Cerebellar cortex (tissue), 1 donor: ENCODE data around the gene NUAK2.
A peak's percentile ranks its signal among the peaks of the same experiment; 100 is the strongest.
"Not testable (repeated sequence)": the region's sequence is repeated elsewhere in the genome, so short reads cannot be mapped to it uniquely, and the experiment has no call there.

Source experiments
- DNase-seq: peaks from one replicate; pipeline ENCODE4 v3.0.0-alpha.2; 2015; ENCODE audit warnings: low spot score

Gene NUAK2

DNA sequence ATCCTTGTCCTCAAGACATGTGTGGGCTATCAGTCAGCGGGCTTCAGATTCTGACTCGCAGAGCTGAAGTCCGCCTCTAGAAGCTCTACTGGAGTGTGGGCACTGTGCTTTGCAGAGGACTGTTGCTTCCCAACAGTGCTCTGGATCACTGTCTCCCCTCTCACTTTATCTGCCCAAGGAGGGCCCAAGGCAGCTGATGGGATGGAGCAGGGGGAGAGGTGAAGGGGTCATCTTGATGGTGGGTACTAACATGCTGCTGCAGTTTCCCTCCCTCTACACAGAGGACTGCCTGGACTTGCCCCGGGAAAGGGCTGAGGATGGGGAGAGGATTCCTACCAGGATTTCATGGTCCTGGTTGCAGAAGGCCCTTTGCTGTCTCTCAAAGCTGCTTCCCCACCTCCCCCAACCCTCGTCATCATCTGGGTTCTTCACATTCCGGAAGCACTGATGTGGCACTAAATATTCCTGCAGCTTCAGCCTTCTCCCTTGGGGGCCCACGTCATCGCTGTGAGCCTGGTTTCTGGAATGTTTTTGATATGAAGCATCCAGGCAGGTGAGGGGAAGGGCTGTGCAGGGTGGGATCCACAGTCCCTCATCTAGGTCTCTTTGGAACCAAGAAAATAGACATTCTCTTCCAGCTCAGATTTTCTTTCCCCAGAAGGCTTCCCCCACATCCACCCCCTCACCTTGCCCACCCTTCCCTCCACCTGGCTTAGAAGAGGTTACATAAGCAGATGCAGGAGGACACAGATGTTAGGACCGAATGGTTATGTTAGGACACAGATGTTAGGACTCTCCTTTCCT, 23.2 kb downstream of the NUAK2 start:
- DNase-seq = peak; percentile 87

- DNase-seq = not testable (repeated sequence)
Observed at GRCh38 chr1:205297546-205298177, 23.9 kb downstream of the NUAK2 start.

- DNase-seq = no peak
Observed at GRCh38 chr1:205296154-205296553, 25.4 kb downstream of the NUAK2 start.

- no peak for DNase-seq
Observed at GRCh38 chr1:205294934-205295333, 26.6 kb downstream of the NUAK2 start.

GRCh38 chr1:205294175-205294917, 27.2 kb downstream of the NUAK2 start:
- peak; percentile 57 for DNase-seq

GRCh38 chr1:205293350-205294074, 28.0 kb downstream of the NUAK2 start:
- no peak for DNase-seq

DNA sequence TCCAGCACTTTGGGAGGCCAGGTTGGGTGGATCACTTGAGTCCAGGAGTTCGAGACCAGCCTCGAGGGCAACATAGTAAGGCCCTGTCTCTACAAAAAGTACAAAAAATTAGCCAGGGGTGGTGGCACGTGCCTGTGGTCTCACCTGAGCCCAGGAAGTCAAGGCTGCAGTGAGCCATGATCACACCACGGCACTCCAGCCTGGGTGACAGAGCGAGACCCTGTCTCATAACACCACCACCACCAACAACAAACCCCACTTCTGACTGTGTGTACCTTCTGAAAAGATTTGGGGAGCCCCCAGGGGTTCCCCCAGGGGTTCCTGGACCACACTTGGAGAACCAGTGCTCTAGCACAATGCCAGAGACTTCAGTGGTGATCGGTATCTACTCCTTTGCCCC, 29.9 kb downstream of the NUAK2 start:
- DNase-seq = no peak

DNA sequence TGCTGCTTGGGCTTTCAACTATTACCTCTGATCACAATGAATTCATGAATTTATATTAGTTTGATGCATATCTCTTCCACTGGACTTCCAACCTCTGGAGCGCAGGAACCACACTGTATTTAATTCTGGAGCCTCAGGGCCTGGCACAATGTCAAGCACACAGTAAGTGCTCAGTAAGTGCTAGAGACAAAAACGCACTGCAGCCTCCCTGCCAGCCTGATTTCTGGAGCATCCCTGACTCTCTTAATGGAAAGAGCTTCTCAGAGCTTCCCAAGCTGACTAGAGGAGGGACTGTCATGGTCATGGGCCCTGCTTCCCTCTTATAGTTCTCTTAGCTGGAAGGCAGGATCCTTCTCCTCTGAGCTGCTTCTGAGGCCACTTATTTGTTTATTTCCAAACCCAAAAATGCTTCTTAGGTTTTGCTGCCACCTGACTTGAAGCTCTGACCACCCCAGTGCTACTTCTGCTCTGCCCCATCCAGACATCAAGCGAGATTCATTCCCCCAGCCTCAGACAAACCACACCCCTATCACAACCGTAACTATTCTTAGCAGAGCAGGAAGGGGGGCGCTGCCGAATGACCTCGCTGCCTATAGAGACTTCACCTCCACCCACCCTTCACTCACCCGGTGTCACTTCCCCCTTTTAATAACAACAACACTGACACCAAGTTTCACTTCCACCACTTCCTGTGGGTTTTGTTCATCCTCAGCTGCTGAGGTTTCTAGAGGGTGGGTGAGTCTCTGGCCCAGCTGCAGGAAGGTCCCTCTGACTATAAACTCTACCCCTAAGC, 33.6 kb downstream of the NUAK2 start:
- DNase-seq = no peak

DNA sequence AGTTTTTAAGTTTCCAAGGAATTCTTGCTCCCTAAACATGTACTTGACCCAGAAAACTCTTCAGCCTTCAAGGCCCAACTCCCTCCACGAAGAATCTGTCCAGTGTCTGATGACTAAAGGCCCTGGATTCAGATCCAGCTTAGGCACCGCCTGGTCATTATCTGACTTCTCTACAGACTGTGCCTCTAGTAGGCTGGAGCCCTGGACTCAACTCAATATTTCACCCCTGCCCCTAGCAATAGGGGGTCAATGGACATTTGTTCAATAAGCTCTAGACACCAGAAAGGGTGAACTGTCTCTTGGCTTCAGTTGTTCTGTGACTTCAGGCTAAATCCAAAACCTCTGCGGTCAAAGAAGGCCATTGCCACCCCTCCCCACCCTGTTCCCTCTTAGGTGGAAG, 34.5 kb downstream of the NUAK2 start:
- no peak for DNase-seq

DNA sequence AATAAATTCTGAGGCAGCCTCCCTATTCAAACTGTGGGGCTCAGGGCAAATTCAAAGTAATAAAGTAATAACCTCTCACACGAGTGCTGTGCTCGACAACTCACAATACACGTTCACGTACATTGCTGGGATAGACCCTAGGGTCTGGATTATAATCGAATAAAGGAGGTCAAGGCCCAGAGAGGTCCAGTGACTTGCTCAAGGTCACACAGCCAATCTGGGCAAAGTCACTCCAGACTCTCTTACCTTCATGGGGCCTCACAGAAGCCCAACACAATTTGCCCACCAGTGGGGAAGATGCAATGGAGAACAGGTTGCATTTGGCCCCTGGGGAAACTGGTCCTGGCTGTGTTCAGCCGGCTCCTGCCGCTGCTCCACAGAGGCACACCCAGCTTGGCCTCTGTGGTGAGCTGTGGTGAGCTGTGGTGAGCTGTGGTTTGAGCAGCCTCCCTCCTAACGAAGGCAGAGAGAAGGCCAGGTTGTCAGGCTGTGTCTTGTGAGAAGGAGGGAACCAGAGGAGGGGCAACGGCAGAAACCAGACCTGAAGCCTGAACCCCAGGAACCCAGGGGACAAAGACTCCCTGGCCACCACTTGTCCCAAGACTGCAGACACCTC, 35.1 kb downstream of the NUAK2 start:
- DNase-seq = no peak

DNA sequence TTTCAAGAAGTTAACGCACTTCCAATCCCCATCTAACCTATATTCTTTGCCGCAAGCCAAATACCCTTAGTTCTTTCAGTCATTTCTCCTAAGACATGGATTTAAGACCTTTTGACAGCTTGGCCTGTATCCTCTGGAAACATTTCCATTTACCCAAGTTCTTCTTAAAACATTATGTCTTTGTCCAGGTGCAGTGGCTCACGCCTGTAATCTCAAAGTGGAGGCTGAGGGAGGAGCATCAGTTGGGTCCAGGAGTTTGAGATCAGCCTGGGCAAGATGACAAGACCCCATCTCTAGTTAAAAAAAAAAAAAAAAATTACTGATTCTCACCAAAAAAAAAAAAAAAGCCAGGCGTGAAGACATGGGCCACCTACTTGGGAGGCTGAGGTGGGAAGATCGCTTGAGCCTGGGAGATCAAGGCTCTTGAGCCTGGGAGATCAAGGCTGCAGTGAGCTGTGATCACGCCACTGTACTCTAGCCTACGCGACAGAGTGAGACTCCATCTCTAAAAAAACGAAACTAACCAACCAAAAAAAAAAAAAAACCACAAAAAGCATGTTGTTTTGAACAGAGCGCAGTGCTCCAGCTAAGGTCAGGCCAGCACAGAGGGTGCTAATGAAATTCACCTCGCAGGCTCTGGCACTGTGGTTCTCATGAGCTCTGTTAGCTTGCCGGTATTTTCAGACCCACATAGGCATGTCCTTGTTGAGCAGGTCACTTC, 36.0 kb downstream of the NUAK2 start:
- DNase-seq = no peak

DNA sequence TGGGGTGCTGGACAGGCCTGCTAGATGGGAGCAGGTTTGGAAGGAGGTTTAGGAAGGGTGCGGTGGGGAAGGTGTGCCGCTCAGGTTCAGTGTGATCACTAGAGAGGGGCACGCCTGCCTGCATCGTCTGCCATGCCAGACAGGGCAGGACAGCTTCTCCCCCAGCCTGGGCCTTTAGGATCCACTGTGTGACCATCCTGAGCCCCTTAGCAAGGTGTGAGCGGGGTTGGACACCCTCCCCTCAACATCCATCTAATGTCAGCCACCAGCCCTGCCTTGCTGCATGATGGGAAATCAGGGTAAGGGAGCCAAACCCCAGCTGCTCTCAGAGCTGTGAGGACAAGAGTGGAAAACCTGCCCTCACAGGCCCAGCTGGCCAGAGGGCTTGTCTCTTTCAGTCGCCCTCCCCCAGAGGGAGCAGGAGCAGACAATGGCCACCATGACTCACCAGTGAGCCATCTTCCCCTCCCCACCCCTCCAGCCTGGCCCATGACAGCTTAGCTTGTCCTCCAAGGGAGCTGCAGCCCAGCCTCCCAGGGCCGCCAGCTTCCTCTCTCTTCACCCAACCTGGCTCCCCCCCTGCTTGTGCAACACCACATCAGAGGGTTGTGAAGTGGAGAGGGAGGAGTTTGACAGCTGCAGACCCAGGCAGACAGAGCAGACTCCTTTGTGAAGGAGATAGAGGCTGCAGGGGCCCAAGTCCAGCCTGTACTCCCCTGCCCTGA, 37.0 kb downstream of the NUAK2 start:
- DNase-seq = peak; percentile 44

- DNase-seq = no peak
Observed at GRCh38 chr1:205283270-205284147, 38.0 kb downstream of the NUAK2 start.

- DNase-seq = not testable (repeated sequence)
Observed at GRCh38 chr1:205280666-205281395, 40.7 kb downstream of the NUAK2 start.

GRCh38 chr1:205279986-205280385, 41.6 kb downstream of the NUAK2 start:
- DNase-seq = no peak

DNA sequence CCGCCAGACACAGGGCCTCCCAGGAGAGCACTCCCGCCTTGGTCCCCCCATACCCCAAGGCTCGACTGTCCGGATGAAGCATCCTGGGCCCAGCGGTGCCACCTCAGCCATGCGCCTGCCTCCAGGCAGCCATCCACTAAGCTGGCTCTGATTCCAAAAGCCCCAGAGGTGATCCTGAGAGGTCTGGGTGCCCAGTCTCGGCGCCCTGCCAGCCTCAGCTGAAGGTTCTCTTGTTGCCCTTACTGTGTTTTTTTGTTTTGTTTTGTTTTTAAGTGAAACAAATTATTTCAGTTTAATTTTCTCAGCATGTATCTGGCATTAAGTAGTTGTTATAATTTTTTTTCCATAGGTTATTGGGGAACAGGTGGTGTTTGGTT, 44.9 kb downstream of the NUAK2 start:
- DNase-seq = no peak

- no peak for DNase-seq
Observed at GRCh38 chr1:205275916-205276688, 45.4 kb downstream of the NUAK2 start.
